GM18517 (cell line): ENCODE data around the gene PLXDC1.
A peak's percentile ranks its signal among the peaks of the same experiment; 100 is the strongest.
"Not testable (repeated sequence)": the region's sequence is repeated elsewhere in the genome, so short reads cannot be mapped to it uniquely, and the experiment has no call there.

Experiments used
- ATAC-seq: cut with Tn5 transposase; IDR thresholded peaks from one replicate; pipeline ENCODE4 v1.9.1; 2021; ENCODE audit warnings: mild to moderate bottlenecking, moderate library complexity; ENCODE audit not compliant: unreplicated experiment

Gene PLXDC1

DNA sequence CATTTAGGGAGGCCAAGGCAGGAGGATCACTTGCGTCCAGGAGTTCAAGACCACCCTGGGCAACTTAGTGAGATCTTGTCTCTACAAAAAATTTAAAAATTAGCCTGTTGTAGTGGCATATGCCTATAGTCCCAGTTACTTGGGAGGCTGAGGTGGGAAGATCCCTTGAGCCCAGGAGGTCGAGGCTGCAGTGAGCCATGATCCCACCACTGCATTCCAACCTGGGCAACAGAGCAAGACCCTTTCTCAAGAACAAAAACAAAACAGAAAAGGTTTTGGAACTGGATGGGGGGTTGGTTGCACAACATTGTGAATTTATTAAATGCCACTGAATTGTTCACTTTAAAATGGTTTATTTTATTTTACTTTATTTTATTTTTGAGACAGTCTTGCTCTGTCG is 21.2 kb downstream of the PLXDC1 start:
- ATAC-seq = no peak

DNA sequence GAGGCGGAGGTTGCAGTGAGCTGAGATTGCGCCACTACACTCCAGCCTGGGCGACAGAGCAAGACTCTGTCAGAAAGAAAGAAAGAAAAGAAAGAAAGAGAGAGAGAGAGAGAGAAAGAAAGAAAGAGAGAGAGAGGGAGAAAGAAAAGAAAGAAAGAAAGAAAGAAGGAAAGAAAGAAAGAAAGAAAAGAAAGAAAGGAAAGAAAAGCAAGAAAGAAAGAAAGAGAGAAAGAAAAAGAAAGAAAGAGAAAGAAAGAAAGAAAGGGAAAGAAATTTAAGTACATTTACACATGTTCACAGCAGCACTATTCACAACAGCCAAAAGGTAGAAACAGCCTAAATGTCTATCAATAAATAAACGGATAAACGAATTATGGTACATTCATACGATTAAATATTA is 21.9 kb downstream of the PLXDC1 start:
- not testable (repeated sequence) for ATAC-seq

DNA sequence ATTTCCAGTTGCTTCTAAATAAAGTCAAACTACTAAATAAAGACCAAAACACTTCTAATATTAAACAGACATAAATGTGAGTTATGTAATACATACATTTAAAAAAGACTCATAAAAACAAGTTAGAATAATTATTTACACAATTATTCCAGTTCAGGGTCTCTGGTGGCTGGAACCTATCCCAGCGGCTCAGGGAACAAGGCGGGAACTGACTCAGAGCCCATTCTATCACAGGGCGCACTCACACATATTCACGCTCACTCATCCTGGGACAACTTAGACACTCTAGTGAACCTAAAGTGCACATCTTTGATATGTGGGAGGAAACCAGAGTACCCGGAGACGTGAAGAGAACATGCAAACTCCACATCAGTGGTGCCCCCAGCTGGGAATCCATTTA is 25.0 kb downstream of the PLXDC1 start:
- no peak for ATAC-seq

DNA sequence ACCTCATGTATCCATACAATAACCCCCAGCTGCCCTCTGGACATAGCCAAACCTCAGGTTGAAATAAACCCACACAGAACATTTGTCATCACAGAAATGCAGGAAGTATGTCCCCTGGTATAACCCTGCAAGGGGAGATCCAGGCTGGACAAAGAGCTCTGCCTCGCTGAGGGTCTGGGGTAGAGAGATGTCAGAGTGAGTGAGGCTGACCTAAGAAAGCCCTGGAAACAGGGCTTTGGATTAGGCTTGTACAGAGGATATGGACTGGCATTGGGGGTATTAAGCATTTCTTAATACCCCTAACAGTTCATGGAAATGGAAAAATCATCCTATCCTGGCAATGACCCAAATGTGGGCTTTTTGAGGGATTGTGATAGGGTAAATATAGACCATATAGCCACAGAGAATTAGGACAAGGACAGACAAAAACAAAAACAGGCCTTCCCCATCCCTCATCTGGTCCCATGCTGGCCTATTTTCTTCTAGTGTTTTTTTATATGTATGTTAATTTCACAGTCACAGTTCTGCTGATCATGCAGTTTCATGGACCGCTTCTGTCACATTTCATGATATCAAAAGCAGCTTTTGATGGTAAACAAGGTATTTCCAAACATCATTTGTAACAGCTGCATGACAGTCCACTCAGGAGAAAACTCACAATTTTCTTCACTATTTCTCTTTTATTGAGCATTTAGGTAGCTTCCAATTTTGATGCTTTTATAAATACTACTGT is 26.1 kb downstream of the PLXDC1 start:
- ATAC-seq = no peak

DNA sequence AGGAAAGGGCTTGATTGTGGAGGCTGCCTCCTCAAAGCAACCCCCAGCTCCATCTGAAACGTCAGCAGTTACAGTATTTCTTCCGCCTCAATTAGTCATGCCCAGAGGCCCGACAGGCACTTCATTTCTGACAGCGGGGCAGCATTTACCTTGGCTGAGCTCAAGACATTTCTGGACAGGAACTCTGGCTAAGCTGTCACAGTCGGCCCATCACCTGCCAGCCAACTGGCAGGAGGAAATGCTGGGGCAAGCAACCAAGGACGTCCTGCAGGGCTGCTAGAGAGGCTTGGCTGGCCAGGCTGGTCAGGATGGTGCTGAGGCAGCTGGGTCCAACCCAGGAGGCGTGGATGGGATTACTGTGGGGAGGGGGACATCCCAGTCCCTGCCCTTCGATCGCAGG is 27.8 kb downstream of the PLXDC1 start:
- ATAC-seq = no peak

DNA sequence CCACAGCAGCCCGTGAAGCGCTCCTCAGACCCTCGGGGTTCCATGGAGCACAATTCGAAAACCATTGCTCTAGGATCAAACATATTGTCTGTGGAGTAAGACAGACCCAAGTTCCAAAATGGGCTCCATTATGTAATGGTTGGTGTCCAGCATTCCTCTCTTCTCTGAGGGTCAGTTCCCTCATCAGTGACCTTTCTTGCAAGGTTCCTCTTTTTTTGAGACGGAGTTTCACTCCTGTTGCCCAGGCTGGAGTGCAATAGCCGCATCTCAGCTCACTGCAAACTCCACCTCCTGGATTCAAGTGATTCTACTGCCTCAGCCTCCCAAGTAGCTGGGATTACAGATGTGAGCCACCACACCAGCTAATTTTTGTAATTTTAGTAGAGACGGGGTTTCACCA is 28.4 kb downstream of the PLXDC1 start:
- ATAC-seq = no peak

DNA sequence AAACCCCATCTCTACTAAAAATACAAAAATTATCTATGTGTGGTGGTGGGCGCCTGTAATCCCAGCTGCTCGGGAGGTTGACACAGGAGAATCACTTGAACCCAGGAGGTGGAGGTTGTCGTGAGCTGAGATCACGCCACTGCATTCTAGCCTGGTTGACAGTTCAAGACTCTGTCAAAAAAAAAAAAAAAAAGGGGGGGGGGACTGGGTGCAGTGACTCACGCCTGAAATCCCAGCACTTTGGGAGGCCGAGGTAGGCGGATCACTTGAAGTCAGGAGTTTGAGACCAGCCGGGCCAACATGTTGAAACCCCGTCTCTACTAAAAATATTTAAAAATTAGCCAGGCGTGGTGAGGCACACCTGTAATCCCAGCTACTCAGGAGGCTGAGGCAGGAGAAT is 29.5 kb downstream of the PLXDC1 start:
- ATAC-seq = not testable (repeated sequence)

DNA sequence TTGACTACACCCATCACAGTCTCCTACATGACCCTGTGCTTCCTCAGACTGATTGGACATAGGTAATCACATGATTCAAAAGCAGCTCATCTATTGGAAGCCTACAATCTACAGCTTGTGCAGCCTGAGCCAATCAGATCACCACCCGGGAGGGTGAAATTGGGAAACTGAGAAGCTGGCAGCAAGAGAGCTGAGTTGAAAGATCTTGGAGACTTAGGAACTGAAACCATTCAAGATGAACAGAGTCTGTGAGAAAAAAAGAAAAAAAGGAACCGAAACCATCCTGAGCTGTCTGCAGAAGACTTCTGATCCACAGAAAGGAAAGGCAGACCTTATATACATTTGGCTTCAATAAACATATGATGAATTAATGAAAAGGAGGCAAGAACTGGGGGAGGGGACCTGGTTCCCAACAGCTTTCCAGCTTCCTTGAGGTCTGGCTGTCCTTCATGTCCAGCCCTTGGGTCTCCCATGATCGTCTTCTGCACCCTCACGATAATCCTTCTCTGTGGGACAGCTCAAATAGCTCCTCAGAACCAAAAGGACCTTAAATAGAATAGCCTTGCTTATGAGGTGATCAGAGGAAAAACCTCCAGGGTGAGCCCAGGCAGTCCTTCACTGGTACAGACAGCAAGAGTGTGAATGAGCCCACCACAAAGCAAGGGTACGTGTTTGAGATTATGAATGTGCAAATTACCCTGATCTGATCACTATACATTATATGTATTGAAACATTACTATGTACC is 32.6 kb downstream of the PLXDC1 start:
- ATAC-seq = peak; percentile 55

DNA sequence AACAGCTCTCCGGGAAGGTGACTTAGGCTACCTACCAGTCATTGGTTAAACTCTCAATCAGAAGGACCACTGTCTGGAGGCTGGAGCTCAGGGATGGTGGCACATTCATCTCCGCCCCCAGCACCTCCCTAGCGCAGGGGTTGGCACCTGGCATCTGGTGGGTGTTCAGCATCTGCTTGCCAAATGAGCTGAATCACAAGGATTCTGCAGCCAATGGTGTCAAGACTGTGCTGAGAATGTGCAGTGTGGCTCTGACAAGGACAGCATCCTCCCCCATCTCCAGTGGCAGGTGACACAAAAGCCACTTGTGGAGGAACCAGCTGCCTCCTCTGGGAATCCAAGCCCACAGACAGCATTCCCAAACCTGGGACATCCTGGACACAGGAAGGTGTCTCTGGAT is 35.2 kb downstream of the PLXDC1 start:
- ATAC-seq = no peak

DNA sequence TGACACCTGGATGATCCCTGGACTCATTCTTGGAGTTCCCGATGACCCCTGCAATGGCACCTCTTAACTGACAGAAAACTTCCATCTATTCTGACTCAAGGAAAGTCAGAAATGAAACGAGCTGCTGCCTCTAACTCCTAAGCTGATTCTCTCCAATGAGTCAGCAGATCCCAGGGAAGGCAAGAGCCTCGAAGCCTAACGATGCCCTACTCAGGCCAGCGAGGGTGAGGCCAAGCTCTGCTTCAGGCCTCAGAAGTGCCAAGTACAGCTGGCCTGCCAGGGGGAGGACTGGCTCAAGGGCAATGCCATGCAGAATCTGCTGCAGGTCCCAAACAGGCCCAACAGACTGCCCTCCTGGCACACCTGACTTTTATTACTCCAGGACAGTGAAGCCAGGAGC is 36.3 kb downstream of the PLXDC1 start:
- no peak for ATAC-seq

DNA sequence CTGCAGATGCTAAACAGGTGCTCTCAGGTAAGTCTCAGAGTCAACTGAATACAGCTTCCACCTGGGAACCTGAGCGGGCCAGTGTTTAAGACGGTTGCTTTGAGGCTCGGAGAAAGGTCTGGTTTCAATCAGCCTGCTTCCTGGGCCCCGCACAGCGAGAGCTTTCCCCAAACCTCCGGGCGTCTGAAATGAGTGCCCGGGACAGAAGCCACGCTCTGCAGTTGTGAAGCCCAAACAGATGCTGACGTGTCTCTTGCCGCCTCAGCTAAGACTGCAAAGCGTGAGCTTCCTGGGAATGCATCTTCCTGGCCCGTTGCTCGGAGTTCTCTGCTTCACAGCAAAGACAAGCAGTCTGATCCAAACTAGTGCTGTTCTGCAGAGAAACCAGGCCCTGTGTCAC is 36.7 kb downstream of the PLXDC1 start:
- no peak for ATAC-seq

DNA sequence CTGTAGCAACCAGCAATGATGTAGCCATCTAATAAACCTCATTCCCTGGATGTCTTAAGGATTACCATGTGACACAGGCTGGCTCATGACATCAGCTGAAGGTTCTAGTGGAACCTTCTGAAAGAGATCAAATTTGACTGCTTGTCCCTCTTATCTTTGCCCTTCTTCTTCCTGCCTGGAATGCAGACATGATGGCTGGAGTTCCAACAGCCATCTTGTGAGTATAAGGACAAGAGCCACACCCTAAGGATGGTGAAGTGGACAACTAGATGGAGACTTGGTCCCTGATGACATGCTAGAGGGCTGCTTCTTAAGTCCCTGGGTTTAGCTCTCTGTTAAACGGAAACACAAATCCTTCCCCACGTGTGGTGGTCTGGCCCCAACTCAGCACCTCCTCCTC is 37.6 kb downstream of the PLXDC1 start:
- ATAC-seq = no peak

DNA sequence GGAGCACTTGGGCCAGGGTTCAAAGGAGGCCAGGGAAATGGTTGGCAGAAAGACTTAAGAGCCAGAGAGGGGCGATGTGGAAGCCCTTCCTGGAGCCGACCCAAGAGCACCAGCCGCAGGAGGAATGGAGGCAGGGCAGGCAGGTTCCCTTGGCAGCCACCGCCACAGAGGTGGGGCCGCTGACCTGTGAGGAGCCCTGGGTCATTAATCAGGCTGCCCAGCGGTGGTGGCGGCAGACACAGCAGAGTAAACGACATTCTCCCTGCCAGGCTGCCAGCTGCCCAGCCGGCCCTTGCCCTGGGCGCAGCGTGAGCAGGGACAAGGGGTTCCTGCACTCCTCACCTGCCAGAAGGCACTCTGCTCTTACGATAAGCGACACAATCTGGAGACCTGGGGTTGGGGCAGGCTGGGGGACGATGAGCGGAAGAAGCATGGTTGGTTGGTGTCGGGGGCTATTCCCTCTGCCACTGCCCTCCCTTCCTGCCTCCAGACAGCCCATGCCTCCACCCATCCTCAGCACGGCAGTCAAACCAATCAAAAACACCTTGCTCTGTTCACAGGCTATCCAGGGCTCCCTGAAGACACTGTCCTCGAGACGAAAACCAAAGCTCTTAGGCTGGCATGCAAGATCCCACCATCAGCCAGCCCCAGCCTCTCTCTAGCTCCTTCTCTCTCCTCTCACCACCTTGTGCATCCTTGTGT is 40.9 kb downstream of the PLXDC1 start:
- ATAC-seq = no peak

DNA sequence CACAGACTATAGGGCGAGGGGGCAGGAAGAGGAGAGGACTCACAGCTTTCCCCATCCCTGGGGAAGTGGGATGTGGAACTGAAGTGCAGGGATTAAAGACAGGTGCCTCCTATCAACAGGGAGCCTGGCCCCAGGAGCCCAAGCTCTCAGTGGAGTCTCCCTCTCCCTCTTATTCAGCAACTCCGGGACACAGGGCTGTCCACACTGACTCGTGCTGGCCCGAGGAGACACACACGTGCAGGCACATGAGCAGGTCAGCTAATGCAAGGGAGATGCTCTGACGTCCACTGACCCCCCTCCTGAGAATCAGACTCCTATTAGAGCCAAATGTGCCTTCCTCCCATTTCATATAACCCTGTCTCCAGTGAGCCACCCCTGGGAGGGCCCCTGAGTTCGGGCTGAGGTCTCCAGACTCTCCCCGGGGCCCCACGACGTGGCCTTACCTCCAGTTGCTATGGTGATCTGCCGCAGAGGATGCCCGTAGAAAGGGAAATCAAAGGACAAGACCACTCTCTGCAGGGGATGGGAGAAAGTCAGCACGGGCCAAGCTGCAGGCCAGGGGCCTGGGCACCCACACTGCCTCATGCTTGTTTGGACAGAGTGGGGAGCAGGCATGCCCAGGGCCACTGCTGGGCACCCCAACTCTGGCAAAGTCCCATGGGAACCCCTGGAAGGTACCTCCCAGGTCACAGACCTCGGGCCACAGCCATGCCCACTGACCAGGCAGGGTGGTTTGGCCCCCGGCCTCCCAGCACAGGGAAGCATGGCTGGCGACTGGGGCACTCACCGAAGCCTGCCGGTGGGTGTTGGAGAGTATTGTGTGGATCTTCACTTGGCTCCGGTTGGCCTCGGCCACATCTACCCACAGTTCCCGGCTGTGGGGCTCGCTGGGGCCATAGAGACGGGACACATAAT is 42.7 kb downstream of the PLXDC1 start:
- ATAC-seq = no peak

DNA sequence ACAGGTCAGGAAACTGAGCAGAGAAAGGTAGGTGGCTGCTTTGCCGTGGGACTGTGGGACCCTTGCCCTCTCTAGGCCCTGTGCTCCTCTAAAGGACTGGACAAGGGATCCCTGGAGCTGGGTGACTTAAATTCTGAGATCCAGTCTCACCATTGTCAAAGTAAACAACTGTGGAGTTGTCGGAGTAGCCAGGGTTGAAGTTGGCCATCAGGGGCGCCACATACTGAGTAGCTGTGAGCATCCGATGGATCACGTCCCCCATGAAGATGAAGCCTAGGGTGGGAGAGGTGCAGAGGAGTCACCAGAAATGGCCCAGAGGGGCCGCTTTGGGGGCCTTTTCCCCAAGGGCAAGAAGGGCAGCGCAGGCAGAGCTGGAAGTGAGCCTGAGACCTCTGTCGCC is 43.5 kb downstream of the PLXDC1 start:
- ATAC-seq = no peak

DNA sequence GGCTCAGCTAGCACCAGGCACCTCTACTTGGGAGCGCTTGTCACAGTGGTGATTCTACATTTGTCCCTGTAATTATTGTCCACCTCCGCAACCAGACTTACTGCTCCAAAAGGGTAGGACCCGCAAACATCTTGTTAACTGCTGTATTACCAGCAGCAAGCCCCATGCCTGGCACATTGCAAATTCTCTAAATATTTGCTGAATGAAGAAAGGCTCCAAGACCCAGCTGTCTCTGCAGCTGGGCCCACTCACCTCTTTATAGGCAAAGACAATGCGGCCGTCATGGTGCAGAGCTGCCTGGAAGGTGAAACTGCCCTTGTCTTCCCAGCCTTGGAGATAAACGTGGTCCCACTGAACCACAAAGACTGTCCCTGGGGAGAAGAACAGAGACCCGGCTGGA is 44.3 kb downstream of the PLXDC1 start:
- ATAC-seq = no peak

DNA sequence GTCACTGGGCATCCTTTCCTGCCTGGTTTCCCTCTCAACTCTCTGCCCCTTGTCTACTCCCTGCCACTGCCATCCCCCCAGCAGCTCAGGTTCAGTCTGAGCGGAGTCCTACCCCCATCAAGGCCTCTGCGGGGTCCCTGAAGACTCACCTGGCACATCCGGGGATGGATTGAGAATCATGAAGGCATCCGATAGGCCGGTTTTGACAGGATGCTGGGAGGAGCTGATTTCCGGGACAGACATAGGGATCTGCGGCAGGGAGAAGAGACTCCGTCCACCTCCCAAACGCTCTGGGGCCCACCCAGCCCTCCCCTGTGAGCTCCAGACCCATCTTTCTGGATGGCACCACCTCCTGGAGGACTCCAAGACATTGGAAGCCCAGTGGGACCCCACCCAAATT is 45.7 kb downstream of the PLXDC1 start:
- ATAC-seq = no peak

DNA sequence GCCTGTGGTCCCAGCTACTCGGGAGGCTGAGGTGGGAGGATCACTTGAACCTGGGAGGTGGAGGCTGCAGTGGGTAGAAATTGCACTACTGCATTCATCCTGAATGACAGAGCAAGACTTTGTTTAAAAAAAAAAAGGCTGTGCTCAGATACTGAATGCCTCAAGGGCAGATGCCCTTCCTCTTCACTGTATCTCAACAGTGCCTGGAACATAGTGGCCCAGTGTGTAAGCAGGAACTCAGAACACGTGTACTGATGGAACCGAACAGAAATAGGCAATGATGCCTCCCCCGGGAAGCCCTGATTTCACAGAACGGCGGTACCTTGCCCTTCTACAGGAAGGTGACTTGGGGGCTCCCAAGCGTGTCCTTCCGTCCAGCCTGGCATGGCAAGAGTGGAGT is 46.8 kb downstream of the PLXDC1 start:
- ATAC-seq = no peak

DNA sequence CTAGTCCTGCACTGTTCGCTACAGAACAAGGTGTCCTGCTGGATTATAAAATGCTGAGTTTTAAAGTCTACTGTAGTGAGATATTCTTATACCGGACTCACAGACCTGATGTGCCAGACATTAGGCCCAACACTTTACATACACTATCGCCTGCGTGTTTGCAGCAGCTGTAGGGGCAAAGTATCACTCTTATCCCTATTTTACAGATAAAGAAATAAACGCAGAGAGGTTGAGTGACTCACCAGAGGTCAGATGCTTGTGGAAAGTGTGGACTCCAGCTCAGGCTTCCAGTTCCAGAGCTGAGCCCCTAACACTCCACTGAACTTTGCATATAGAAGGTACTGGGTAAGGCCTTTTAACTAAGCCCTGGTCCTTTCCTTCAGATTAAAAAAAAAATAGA is 47.4 kb downstream of the PLXDC1 start:
- no peak for ATAC-seq

DNA sequence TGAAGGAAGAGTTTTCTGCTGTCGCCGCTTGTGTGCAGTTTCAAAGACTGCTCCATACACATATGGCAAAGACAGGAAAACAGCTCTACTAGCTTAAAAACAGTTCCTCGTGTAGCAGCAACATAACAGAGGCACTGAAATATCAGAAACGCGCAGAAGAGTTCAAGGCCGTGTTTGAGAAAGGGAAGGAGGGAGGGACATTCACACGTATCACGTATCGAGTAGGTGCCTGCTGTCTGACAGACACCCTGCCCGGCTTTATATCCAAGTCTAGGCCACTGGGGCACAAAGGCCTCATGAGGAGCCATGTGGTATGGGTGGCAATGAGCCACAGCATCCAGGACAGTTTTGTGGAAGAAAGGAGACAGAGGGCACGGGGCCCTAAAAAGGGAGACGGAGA is 50.3 kb downstream of the PLXDC1 start:
- ATAC-seq = no peak

DNA sequence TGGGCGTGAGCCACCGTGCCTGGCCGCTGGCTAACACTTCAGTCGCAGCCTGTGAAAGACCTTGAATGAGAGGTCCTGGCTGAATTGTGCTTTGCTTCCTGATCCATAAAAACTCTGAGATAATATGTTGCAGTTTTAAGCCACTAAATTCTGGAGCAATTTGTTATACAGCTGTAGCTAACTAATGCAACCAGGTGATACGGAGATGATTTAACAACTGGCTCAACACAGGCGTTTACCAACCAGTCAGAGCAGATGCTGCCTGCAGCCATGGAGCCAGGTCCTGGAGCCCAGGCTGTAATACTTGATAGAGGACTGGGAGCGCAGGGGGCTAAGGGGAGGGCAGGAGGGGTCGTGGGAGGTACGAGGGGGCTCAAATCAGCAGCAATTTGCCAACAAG is 50.9 kb downstream of the PLXDC1 start:
- ATAC-seq = no peak
